Trophoblast cell (in vitro differentiated cells and primary cell): Measurements from ENCODE around the gene RBPJ.
A peak's percentile ranks its signal among the peaks of the same experiment; 100 is the strongest.

Experiments
- DNase-seq, 2 donors: peaks; one replicate each; pipeline ENCODE4 v3.0.0-alpha.2; 2016
- H2AFZ ChIP-seq: 2 replicates; pipeline ENCODE4 v1.6.1; 2013; ENCODE audit warnings: low read length, moderate library complexity, mild to moderate bottlenecking; ENCODE audit not compliant: insufficient read depth, poor library complexity
- H2AK5ac ChIP-seq: 2 replicates; pipeline ENCODE4 v1.6.1; 2013; ENCODE audit warnings: mild to moderate bottlenecking, low read length
- H2BK120ac ChIP-seq: 2 replicates; pipeline ENCODE4 v1.6.1; 2013; ENCODE audit warnings: low read length, mild to moderate bottlenecking, moderate library complexity; ENCODE audit not compliant: insufficient read depth, poor library complexity
- H2BK12ac ChIP-seq: 2 replicates; pipeline ENCODE4 v1.6.1; 2013; ENCODE audit warnings: mild to moderate bottlenecking, low read length, moderate library complexity
- H2BK5ac ChIP-seq: 2 replicates; pipeline ENCODE4 v1.6.1; 2013; ENCODE audit warnings: low read length, low read depth, moderate library complexity, mild to moderate bottlenecking; ENCODE audit not compliant: poor library complexity
- H3K14ac ChIP-seq: 2 replicates; pipeline ENCODE4 v1.6.1; 2013; ENCODE audit warnings: mild to moderate bottlenecking, low read length
- H3K18ac ChIP-seq: 2 replicates; pipeline ENCODE4 v1.6.1; 2013; ENCODE audit warnings: mild to moderate bottlenecking, low read length
- H3K23ac ChIP-seq: 2 replicates; pipeline ENCODE4 v1.6.1; 2013; ENCODE audit warnings: low read length
- H3K27ac ChIP-seq: 2 replicates; pipeline ENCODE4 v1.5.1; 2013; ENCODE audit warnings: low read depth, mild to moderate bottlenecking, inconsistent platforms, low read length, moderate library complexity
- H3K27me3 ChIP-seq: 2 replicates; pipeline ENCODE4 v1.6.1; 2013; ENCODE audit warnings: inconsistent platforms, mild to moderate bottlenecking, low read length, moderate library complexity; ENCODE audit not compliant: insufficient read depth
- H3K36me3 ChIP-seq, 2 experiments: 1 replicate in 1 of 2; 2 replicates in 1 of 2; pipeline ENCODE4 v1.6.1; 2013; ENCODE audit warnings: low read length in 2 of 2, mild to moderate bottlenecking in 2 of 2, moderate library complexity in 1 of 2; ENCODE audit not compliant: insufficient read depth in 2 of 2, control insufficient read depth in 1 of 2
- H3K4ac ChIP-seq: 2 replicates; pipeline ENCODE4 v1.6.1; 2013; ENCODE audit warnings: low read depth, mild to moderate bottlenecking, low read length, moderate library complexity
- H3K4me1 ChIP-seq, 2 experiments: 1 replicate in 1 of 2; 2 replicates in 1 of 2; pipeline ENCODE4 v1.6.1; 2013; ENCODE audit warnings: low read length in 2 of 2, mild to moderate bottlenecking in 2 of 2, moderate library complexity in 1 of 2; ENCODE audit not compliant: insufficient read depth in 2 of 2, control insufficient read depth in 1 of 2
- H3K4me2 ChIP-seq: 2 replicates; pipeline ENCODE4 v1.6.1; 2013; ENCODE audit warnings: inconsistent platforms, mild to moderate bottlenecking, low read length, moderate library complexity
- H3K4me3 ChIP-seq: 2 replicates; pipeline ENCODE4 v1.5.1; 2013; ENCODE audit warnings: mild to moderate bottlenecking, low read depth, low read length, inconsistent platforms
- H3K79me1 ChIP-seq: one replicate; pipeline ENCODE4 v1.6.1; 2013; ENCODE audit warnings: low read length
- H3K79me2 ChIP-seq: 2 replicates; pipeline ENCODE4 v1.6.1; 2013; ENCODE audit warnings: low read length, mild to moderate bottlenecking; ENCODE audit not compliant: control insufficient read depth, insufficient read depth, poor library complexity
- H3K9ac ChIP-seq: 2 replicates; pipeline ENCODE4 v1.6.1; 2013; ENCODE audit warnings: mild to moderate bottlenecking, low read length
- H3K9me3 ChIP-seq: 2 replicates; pipeline ENCODE4 v1.6.1; 2013; ENCODE audit warnings: low read depth, mild to moderate bottlenecking, control low read depth, inconsistent platforms, low read length; ENCODE audit not compliant: insufficient read depth
- H4K12ac ChIP-seq: 2 replicates; pipeline ENCODE4 v1.6.1; 2013; ENCODE audit warnings: low read depth, mild to moderate bottlenecking, low read length, moderate library complexity
- H4K8ac ChIP-seq: 2 replicates; pipeline ENCODE4 v1.6.1; 2013; ENCODE audit warnings: low read depth, mild to moderate bottlenecking, low read length, moderate library complexity
- H4K91ac ChIP-seq: one replicate; pipeline ENCODE4 v1.6.1; 2013; ENCODE audit warnings: low read depth, mild to moderate bottlenecking, low read length, moderate library complexity
- WGBS: extraction: QIAGEN DNeasy Blood & Tissue Kit; methylation state at CpG from one replicate; pipeline ENCODE4 v1.1.7; 2013; ENCODE audit warnings: missing lambda C conversion rate; ENCODE audit not compliant: insufficient read length, insufficient coverage; ENCODE audit errors: extremely low coverage; 5-methylcytosine and 5-hydroxymethylcytosine counted together

RBPJ gene

GRCh38 chr4:26372525-26373172, 51.8 kb downstream of the RBPJ start:
- H3K9me3 ChIP-seq, result no peaks in the 10 kb centered on the region
- no peaks in the 10 kb centered on the region for H3K79me1 ChIP-seq
- H4K8ac ChIP-seq, result no peak overlapping the region
- H3K79me2 ChIP-seq, result peaks cover 2% of the 10 kb centered on the region
- H3K4me3 ChIP-seq, result no peak overlapping the region
- no peak overlapping the region for H3K4ac ChIP-seq
- H4K12ac ChIP-seq, result no peak overlapping the region
- no peak overlapping the region for H3K27ac ChIP-seq
- no peak overlapping the region for H2BK5ac ChIP-seq
- no peaks in the 10 kb centered on the region for H3K4me1 ChIP-seq
- no peak overlapping the region for H4K91ac ChIP-seq
- no peak overlapping the region for H2BK120ac ChIP-seq
- no CpG with 5 or more reads among the region's 5 CpGs for WGBS
- H3K27me3 ChIP-seq, result no peaks in the 10 kb centered on the region
- no peak overlapping the region for H3K14ac ChIP-seq
- H3K9ac ChIP-seq, result no peak overlapping the region
- no peaks in the 10 kb centered on the region for H3K36me3 ChIP-seq
- DNase-seq, result peak in 1 of 2 donors; percentile 20
- H2BK12ac ChIP-seq, result no peak overlapping the region
- H2AK5ac ChIP-seq, result no peak overlapping the region
- no peak overlapping the region for H3K18ac ChIP-seq
- H3K4me2 ChIP-seq, result no peak overlapping the region
- H3K23ac ChIP-seq, result no peak overlapping the region
- no peak overlapping the region for H2AFZ ChIP-seq

GRCh38 chr4:26375551-26375950, 54.7 kb downstream of the RBPJ start:
- Histone ChIP-seq H3K79me1 (no peaks in the 10 kb centered on the region), H2BK12ac (no peak overlapping the region), H4K8ac (no peak overlapping the region), H3K18ac (no peak overlapping the region), H3K27me3 (no peaks in the 10 kb centered on the region), H3K9me3 (no peaks in the 10 kb centered on the region), H2BK5ac (no peak overlapping the region), H4K12ac (no peak overlapping the region), H3K4ac (no peak overlapping the region), H3K79me2 (peaks cover 2% of the 10 kb centered on the region), H2BK120ac (no peak overlapping the region), H3K23ac (no peak overlapping the region), H3K4me2 (no peak overlapping the region), H2AK5ac (no peak overlapping the region), H3K4me1 (no peaks in the 10 kb centered on the region), H3K9ac (no peak overlapping the region), H3K27ac (no peak overlapping the region), H3K36me3 (no peaks in the 10 kb centered on the region), H3K4me3 (no peak overlapping the region), H3K14ac (no peak overlapping the region), H4K91ac (no peak overlapping the region), H2AFZ (no peak overlapping the region)
- no peak for DNase-seq
- no CpG with 5 or more reads among the region's 6 CpGs for WGBS

- no peak overlapping the region for H3K4ac ChIP-seq
- no peaks in the 10 kb centered on the region for H3K9me3 ChIP-seq
- H4K8ac ChIP-seq, result no peak overlapping the region
- no peak overlapping the region for H3K18ac ChIP-seq
- H3K79me1 ChIP-seq, result no peaks in the 10 kb centered on the region
- WGBS, result no CpG with 5 or more reads among the region's 4 CpGs
- H3K36me3 ChIP-seq, result no peaks in the 10 kb centered on the region
- no peak for DNase-seq
- no peak overlapping the region for H3K4me3 ChIP-seq
- no peak overlapping the region for H3K9ac ChIP-seq
- H4K12ac ChIP-seq, result no peak overlapping the region
- H3K23ac ChIP-seq, result no peak overlapping the region
- H2AFZ ChIP-seq, result no peak overlapping the region
- no peak overlapping the region for H2BK12ac ChIP-seq
- H4K91ac ChIP-seq, result no peak overlapping the region
- no peaks in the 10 kb centered on the region for H3K27me3 ChIP-seq
- no peaks in the 10 kb centered on the region for H3K4me1 ChIP-seq
- no peak overlapping the region for H3K14ac ChIP-seq
- H2BK5ac ChIP-seq, result no peak overlapping the region
- H3K79me2 ChIP-seq, result peaks cover 2% of the 10 kb centered on the region
- H2AK5ac ChIP-seq, result no peak overlapping the region
- H3K27ac ChIP-seq, result no peak overlapping the region
- H2BK120ac ChIP-seq, result no peak overlapping the region
- H3K4me2 ChIP-seq, result no peak overlapping the region
These were observed 56.8 kb downstream of the RBPJ start for GRCh38 chr4:26377328-26378311.

DNA sequence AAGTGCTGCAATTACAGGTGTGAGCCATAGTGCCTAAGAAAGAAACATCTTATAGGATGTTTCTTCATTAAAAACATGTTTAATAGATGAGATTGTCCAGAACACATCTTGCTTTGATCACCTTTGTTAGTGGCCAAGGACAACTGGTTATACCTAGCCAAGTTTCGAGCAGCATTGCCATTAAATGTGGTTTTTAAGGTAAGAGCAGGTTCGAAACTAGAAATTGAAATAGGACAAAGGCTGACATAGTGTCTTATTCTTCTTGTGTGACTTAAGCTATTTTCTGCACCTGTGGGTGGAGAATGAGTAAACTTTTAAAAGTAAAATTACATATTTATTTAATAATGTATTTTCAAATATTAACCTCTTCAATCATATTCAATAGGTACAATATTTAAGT, 59.0 kb downstream of the RBPJ start:
- Histone ChIP-seq H3K4me3 (no peak overlapping the region), H2BK120ac (no peak overlapping the region), H3K4me1 (no peaks in the 10 kb centered on the region), H2BK12ac (no peak overlapping the region), H3K27ac (no peak overlapping the region), H3K4ac (no peak overlapping the region), H3K79me2 (peaks cover 2% of the 10 kb centered on the region), H2AFZ (no peak overlapping the region), H2BK5ac (no peak overlapping the region), H4K12ac (no peak overlapping the region), H3K23ac (no peak overlapping the region), H4K91ac (no peak overlapping the region), H3K9me3 (no peaks in the 10 kb centered on the region), H3K9ac (no peak overlapping the region), H3K18ac (no peak overlapping the region), H3K36me3 (no peaks in the 10 kb centered on the region), H4K8ac (no peak overlapping the region), H2AK5ac (no peak overlapping the region), H3K27me3 (no peaks in the 10 kb centered on the region), H3K14ac (no peak overlapping the region), H3K79me1 (no peaks in the 10 kb centered on the region), H3K4me2 (no peak overlapping the region)
- DNase-seq, result no peak
- no CpG with 5 or more reads among the region's 2 CpGs for WGBS
